ENCODE measurements around the gene BACE1. TPM values are rescaled to one million over a fixed set of nuclear protein-coding genes. Genes with fewer than 3 reads are reported as not detected.

BACE1 gene
- total RNA-seq, 1 experiment from 2014 or later, result 10.2 TPM

- H3K4me1 Mint-ChIP-seq, result peaks cover 0 to 2% of the 10 kb centered on the region in 2 experiments; a peak in 1 of 4 replicates
- H3K4me2 ChIP-seq (ENCODE audit: insufficient read depth, insufficient read length, low read length), result no peak overlapping the region
- no peaks in the 10 kb centered on the region for H3K23me2 ChIP-seq (ENCODE audit: insufficient read length, low read depth, low read length, poor library complexity, severe bottlenecking)
- H3K9me3 ChIP-seq (ENCODE audit: control insufficient read depth, low read depth, low read length), result no peaks in the 10 kb centered on the region
- H3K18ac ChIP-seq (ENCODE audit: insufficient read length, low read depth, low read length), result no peak overlapping the region
- no peak overlapping the region for H3K23ac ChIP-seq (ENCODE audit: insufficient read length, low read depth, low read length)
- WGBS (ENCODE audit: extremely low coverage, insufficient read length, low lambda C conversion rate), result no CpG with 5 or more reads among the region's 3 CpGs
- H3K27me3 ChIP-seq (ENCODE audit: insufficient read depth, low read length), result no peaks in the 10 kb centered on the region
- no peaks in the 10 kb centered on the region for H3K27me3 Mint-ChIP-seq (ENCODE audit: low read depth)
- no peak overlapping the region for H2AK5ac ChIP-seq (ENCODE audit: insufficient read length, low read length)
- H2BK15ac ChIP-seq (ENCODE audit: low read depth, low read length), result no peak overlapping the region
- no peaks in the 10 kb centered on the region for H3K79me2 ChIP-seq (ENCODE audit: insufficient read depth, low read length)
- no peak overlapping the region for H2BK20ac ChIP-seq (ENCODE audit: low read depth, low read length, poor library complexity, severe bottlenecking)
- H3K79me1 ChIP-seq (ENCODE audit: insufficient read depth, low read depth, low read length, poor library complexity, severe bottlenecking), result no peaks in the 10 kb centered on the region
- H3K27ac ChIP-seq (ENCODE audit: insufficient read length, low read depth, low read length), result no peak overlapping the region
- no peak overlapping the region for H3K4me3 Mint-ChIP-seq
- H3K36me3 Mint-ChIP-seq (ENCODE audit: insufficient read depth in 1 of 3, low read depth in 3 of 3), result peaks cover 21 to 64% (median 54%) of the 10 kb centered on the region in 3 experiments; a peak in 6 of 7 replicates
- no peak overlapping the region for H4K91ac ChIP-seq (ENCODE audit: insufficient read length, low read depth, low read length)
- H3K9me3 Mint-ChIP-seq, result no peaks in the 10 kb centered on the region
- no peak for TF ChIP-seq CTCF (conservative IDR thresholded peaks at IDR 0.05)
- no peak overlapping the region for H4K5ac ChIP-seq (ENCODE audit: insufficient read length, low read depth, low read length)
- H3K14ac ChIP-seq (ENCODE audit: insufficient read depth, low read length), result no peak overlapping the region
- H3K27ac Mint-ChIP-seq, result no peak overlapping the region
- no peak overlapping the region for H2AFZ ChIP-seq (ENCODE audit: low read length)
- H4K20me1 ChIP-seq (ENCODE audit: control insufficient read depth, insufficient read depth, insufficient read length), result no peaks in the 10 kb centered on the region
- no peak overlapping the region for H4K8ac ChIP-seq (replicated peaks; ENCODE audit: insufficient read length, low read depth, low read length)
- no peak overlapping the region for H2BK120ac ChIP-seq (ENCODE audit: low read depth, low read length, poor library complexity, severe bottlenecking)
- H3K9ac ChIP-seq (ENCODE audit: extremely low read depth, insufficient read length, low read length), result no peak overlapping the region
- H3K56ac ChIP-seq (ENCODE audit: insufficient read length, low read depth, low read length), result no peak overlapping the region
- no peak for DNase-seq
- no peak overlapping the region for H3T11ph ChIP-seq (ENCODE audit: low read length)
- H3K4ac ChIP-seq (ENCODE audit: low read depth, low read length), result no peak overlapping the region
- no peak overlapping the region for H2BK5ac ChIP-seq (ENCODE audit: insufficient read length, low read length)
- no peaks in the 10 kb centered on the region for H3K4me1 ChIP-seq (ENCODE audit: insufficient read depth, low read length)
- no peak overlapping the region for H2BK12ac ChIP-seq (ENCODE audit: insufficient read length, low read depth, low read length)
These were observed 33.1 kb downstream of the BACE1 start for GRCh38 chr11:117282956-117283355.
